ENCODE data around the gene FZD4. TPM values are rescaled to one million over a fixed set of nuclear protein-coding genes. Genes with fewer than 3 reads are reported as not detected.

FZD4 gene
- total RNA-seq, 2 donors from 2014 or later: 25.4 to 54.4 TPM

DNA sequence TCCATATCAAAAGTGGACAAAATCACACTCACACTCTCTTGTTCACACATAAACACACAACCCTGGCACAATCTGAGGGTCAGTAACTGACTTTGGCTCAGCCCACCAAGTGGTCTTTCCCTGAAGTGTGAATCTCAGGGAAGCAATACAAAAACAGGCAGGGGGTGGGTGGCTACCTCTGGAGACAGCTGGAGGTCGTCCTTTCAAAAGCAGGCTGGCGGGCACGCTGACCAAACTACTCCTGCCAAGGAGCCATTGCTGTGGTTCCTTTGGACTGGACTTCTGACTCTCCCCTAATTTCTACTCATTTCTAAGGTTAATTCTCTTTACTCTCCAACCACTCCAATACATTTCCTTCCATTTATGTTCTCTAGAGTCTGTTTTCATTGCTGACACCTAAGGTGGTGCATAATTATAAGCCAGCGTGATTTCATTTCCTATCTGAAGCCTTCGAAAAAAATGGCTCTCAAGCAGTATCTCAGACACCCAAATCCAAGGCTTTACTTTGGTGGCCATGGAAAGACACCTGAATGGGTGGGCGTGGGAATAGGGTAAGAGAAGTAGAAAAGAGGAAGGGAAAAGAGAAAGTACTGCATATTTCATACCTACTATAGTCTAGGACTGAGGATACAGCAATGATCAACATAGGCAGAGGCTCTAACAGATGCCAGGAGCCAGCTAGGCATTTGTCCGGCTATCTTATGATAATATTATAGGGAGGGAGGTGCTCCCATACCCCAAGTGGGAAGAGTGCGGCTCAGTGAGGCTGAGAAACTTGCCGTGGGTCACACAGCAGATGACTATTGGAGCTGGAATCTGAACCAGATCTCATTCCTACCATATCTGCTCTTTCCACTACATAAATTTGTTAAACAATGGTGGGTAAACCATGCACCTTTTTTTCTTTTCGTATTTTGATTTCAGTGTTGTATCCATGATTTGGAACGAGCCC is 22.0 kb downstream of the FZD4 start:
- Histone ChIP-seq H3K36me3 (replicated peaks in 1 of 2; ENCODE audit: insufficient read depth in 1 of 2, low read depth in 2 of 2) (no peaks in the 10 kb centered on the region), H3K4me1 (peaks cover 10% of the 10 kb centered on the region), H3K9me3 (no peaks in the 10 kb centered on the region), H3K27me3 (no peaks in the 10 kb centered on the region), H3K27ac (no peak overlapping the region), H3K4me3 (no peak overlapping the region)
- DNase-seq: no peak
- intact Hi-C loops (cut with DNase I): no loop called here
- ATAC-seq: no peak
- 74 to 87% methylated on average over 11 of the region's 11 CpGs for WGBS, 2 donors
- TF ChIP-seq, protein P1, sequence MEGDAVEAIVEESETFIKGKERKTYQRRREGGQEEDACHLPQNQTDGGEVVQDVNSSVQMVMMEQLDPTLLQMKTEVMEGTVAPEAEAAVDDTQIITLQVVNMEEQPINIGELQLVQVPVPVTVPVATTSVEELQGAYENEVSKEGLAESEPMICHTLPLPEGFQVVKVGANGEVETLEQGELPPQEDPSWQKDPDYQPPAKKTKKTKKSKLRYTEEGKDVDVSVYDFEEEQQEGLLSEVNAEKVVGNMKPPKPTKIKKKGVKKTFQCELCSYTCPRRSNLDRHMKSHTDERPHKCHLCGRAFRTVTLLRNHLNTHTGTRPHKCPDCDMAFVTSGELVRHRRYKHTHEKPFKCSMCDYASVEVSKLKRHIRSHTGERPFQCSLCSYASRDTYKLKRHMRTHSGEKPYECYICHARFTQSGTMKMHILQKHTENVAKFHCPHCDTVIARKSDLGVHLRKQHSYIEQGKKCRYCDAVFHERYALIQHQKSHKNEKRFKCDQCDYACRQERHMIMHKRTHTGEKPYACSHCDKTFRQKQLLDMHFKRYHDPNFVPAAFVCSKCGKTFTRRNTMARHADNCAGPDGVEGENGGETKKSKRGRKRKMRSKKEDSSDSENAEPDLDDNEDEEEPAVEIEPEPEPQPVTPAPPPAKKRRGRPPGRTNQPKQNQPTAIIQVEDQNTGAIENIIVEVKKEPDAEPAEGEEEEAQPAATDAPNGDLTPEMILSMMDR (IDR thresholded peaks at IDR 0.05): no peak
- no peak for TF ChIP-seq POLR2A (IDR thresholded peaks at IDR 0.05)

DNA sequence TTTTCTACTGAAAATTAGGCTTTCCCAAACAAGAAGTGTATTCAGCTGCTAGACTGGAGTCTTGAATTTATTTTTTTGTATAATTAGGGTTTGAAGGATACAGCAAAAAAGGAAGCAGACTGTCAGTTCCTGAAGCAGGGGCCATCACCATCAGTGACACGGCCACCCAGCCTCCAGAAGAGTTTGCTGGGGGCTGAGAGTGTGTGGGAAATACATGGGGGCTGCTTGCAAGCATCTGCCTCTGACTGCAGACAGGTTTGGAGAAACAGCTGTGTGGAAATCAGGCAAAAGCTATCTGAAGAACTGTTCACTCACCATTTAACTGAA is 23.0 kb downstream of the FZD4 start:
- no peak for ATAC-seq
- 52 to 78% methylated on average over 1 of the region's 1 CpG for WGBS, 2 donors

GRCh38 chr11:86931548-86932258 is 23.5 kb downstream of the FZD4 start:
- no peak for ATAC-seq
- intact Hi-C loops (cut with DNase I): no loop called here
- Histone ChIP-seq H3K9me3 (no peaks in the 10 kb centered on the region), H3K36me3 (replicated peaks in 1 of 2; ENCODE audit: insufficient read depth in 1 of 2, low read depth in 2 of 2) (no peaks in the 10 kb centered on the region), H3K27ac (no peak overlapping the region), H3K4me3 (no peak overlapping the region), H3K27me3 (no peaks in the 10 kb centered on the region), H3K4me1 (peaks cover 15% of the 10 kb centered on the region)
- TF ChIP-seq POLR2A (IDR thresholded peaks at IDR 0.05): no peak
- TF ChIP-seq, protein P1 (IDR thresholded peaks at IDR 0.05): no peak
- 31 to 37% methylated on average over 8 of the region's 8 CpGs for WGBS, 2 donors
- DNase-seq: no peak

More for the DNA sequence above, 23.0 kb downstream of the FZD4 start:
- Histone ChIP-seq H3K4me3 (no peak overlapping the region), H3K4me1 (peaks cover 12% of the 10 kb centered on the region), H3K36me3 (replicated peaks in 1 of 2; ENCODE audit: insufficient read depth in 1 of 2, low read depth in 2 of 2) (no peaks in the 10 kb centered on the region), H3K27ac (no peak overlapping the region), H3K27me3 (no peaks in the 10 kb centered on the region), H3K9me3 (no peaks in the 10 kb centered on the region)
- DNase-seq: no peak
- intact Hi-C loops (cut with DNase I): no loop called here
- no peak for TF ChIP-seq POLR2A (IDR thresholded peaks at IDR 0.05)
- TF ChIP-seq, protein P1 (IDR thresholded peaks at IDR 0.05): no peak

DNA sequence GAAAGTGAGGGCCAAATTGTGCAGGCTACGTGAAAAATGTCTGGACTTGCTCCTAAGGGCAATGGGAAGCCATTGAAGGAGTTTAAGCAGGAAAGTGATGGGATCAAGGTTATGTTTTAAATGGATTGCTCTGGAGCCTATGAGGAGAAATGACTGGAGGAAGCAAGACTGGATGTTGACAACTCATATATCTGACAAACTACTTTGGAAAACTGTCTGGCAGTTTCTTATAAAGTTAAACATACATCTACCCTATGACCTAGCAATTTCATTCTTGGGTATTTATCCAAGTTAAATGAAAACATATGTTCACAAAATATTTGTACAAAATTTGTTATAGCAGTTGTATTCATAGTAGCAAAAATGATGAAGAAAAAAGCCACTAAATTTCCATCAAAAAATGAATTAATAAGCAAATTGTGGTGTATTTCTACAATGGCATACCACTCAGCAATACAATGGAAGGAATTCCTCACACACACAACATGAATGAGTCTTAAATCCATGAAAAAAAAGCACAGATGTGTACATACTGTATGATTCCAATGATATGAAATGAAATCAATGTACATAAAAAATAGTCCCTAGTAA is 24.1 kb downstream of the FZD4 start:
- Histone ChIP-seq H3K27me3 (no peaks in the 10 kb centered on the region), H3K4me3 (no peak overlapping the region), H3K9me3 (no peaks in the 10 kb centered on the region), H3K36me3 (replicated peaks in 1 of 2; ENCODE audit: insufficient read depth in 1 of 2, low read depth in 2 of 2) (no peaks in the 10 kb centered on the region), H3K4me1 (peaks cover 15% of the 10 kb centered on the region), H3K27ac (no peak overlapping the region)
- intact Hi-C loops (cut with DNase I): no loop called here
- WGBS, 2 donors: 81 to 96% methylated on average over 1 of the region's 1 CpG
- TF ChIP-seq, protein P1 (IDR thresholded peaks at IDR 0.05): no peak
- no peak for TF ChIP-seq POLR2A (IDR thresholded peaks at IDR 0.05)
- DNase-seq (no peak), ATAC-seq (no peak)

Measured in body of pancreas (tissue), 4 donors.